Dermis blood vessel endothelial cell (primary cell): ENCODE measurements around the gene PRELID1. TPM values are rescaled to one million over a fixed set of nuclear protein-coding genes. Genes with fewer than 3 reads are reported as not detected.
"Not testable (repeated sequence)": the region's sequence is repeated elsewhere in the genome, so short reads cannot be mapped to it uniquely, and the experiment has no call there.

Source experiments
- DNase-seq: peaks from one replicate; pipeline ENCODE4 v3.0.0; 2010
- total RNA-seq: library from RNA; depleted of rRNA; stranded (reverse); fragments of >200 nt; gene quantifications from 2 replicates; pipeline ENCODE4 v1.2.3, GENCODE V29; 2014

PRELID1 gene
- 125 and 161 TPM in 2 replicates for total RNA-seq

- DNase-seq: peak; percentile 92
Observed at GRCh38 chr5:177303121-177303924, at the start of gene PRELID1, which contains the start of gene RAB24. TSS of gene PRELID1 (plus strand) at chr5:177303799. CDS start at chr5:177303986, 187 bp downstream. TSS of gene RAB24 (minus strand) at chr5:177303719. CDS start at chr5:177303288, 431 bp downstream.

GRCh38 chr5:177256296-177256695 is 47.3 kb upstream of the PRELID1 start:
- no peak for DNase-seq

- not testable (repeated sequence) for DNase-seq
Observed at GRCh38 chr5:177258711-177259110, 44.9 kb upstream of the PRELID1 start.

GRCh38 chr5:177260961-177261360 is 42.6 kb upstream of the PRELID1 start:
- DNase-seq: no peak

GRCh38 chr5:177261510-177261909 is 42.1 kb upstream of the PRELID1 start:
- no peak for DNase-seq

- no peak for DNase-seq
Observed at GRCh38 chr5:177264178-177264577, 39.4 kb upstream of the PRELID1 start.

- no peak for DNase-seq
Observed at GRCh38 chr5:177265395-177265794, 38.2 kb upstream of the PRELID1 start.

- DNase-seq: no peak
Observed at GRCh38 chr5:177269232-177269895, 34.2 kb upstream of the PRELID1 start.

- no peak for DNase-seq
Observed at GRCh38 chr5:177269976-177270375, 33.6 kb upstream of the PRELID1 start.

- DNase-seq: no peak
Observed at GRCh38 chr5:177270653-177271052, 32.9 kb upstream of the PRELID1 start.

- no peak for DNase-seq
Observed at GRCh38 chr5:177271113-177271512, 32.5 kb upstream of the PRELID1 start.

GRCh38 chr5:177275883-177276282 is 27.7 kb upstream of the PRELID1 start:
- no peak for DNase-seq

- DNase-seq: peak; percentile 68
Observed at GRCh38 chr5:177276886-177277285, 26.7 kb upstream of the PRELID1 start.

GRCh38 chr5:177288191-177288590 is 15.4 kb upstream of the PRELID1 start:
- DNase-seq: no peak

- no peak for DNase-seq
Observed at GRCh38 chr5:177290816-177291596, 12.6 kb upstream of the PRELID1 start.

- no peak for DNase-seq
Observed at GRCh38 chr5:177291735-177292134, 11.9 kb upstream of the PRELID1 start.

GRCh38 chr5:177293819-177294581 is 9.6 kb upstream of the PRELID1 start:
- no peak for DNase-seq

- DNase-seq: no peak
Observed at GRCh38 chr5:177294632-177295031, 9.0 kb upstream of the PRELID1 start.

GRCh38 chr5:177295924-177296323 is 7.7 kb upstream of the PRELID1 start:
- DNase-seq: no peak

GRCh38 chr5:177296581-177296980 is 7.0 kb upstream of the PRELID1 start:
- peak; percentile 55 for DNase-seq

- no peak for DNase-seq
Observed at GRCh38 chr5:177297922-177298321, 5.7 kb upstream of the PRELID1 start.

GRCh38 chr5:177299697-177300096 is 3.9 kb upstream of the PRELID1 start:
- no peak for DNase-seq
